NCI-H1436 treated with DMSO at 0.1 percent for 48 hours (cell line): ENCODE results near the gene MEIS2.
"Not testable (repeated sequence)": the region's sequence is repeated elsewhere in the genome, so short reads cannot be mapped to it uniquely, and the experiment has no call there.

Experiments
- DNase-seq: peaks from one replicate; lab custom pipeline; 2025; lab: John Stamatoyannopoulos, UW

Gene MEIS2

GRCh38 chr15:37009288-37009687, 91.1 kb downstream of the MEIS2 start:
- DNase-seq: no peak

GRCh38 chr15:37008205-37008604, 92.1 kb downstream of the MEIS2 start:
- DNase-seq: no peak

GRCh38 chr15:37007301-37007700, 93.0 kb downstream of the MEIS2 start:
- no peak for DNase-seq

- no peak for DNase-seq
These were observed 95.2 kb downstream of the MEIS2 start for GRCh38 chr15:37004981-37005735.

GRCh38 chr15:37004373-37004869, 95.9 kb downstream of the MEIS2 start:
- no peak for DNase-seq

- no peak for DNase-seq
These were observed 98.2 kb downstream of the MEIS2 start for GRCh38 chr15:37002041-37002672.

GRCh38 chr15:37001417-37001816, 98.9 kb downstream of the MEIS2 start:
- no peak for DNase-seq

GRCh38 chr15:36999778-37000177, 100.6 kb downstream of the MEIS2 start:
- DNase-seq: no peak

GRCh38 chr15:36996538-36997181, 103.7 kb downstream of the MEIS2 start:
- DNase-seq: no peak

- DNase-seq: no peak
These were observed 104.2 kb downstream of the MEIS2 start for GRCh38 chr15:36996121-36996520.

GRCh38 chr15:36994790-36995189, 105.6 kb downstream of the MEIS2 start:
- no peak for DNase-seq

GRCh38 chr15:36992454-36992853, 107.9 kb downstream of the MEIS2 start:
- DNase-seq: no peak

- DNase-seq: no peak
These were observed 111.4 kb downstream of the MEIS2 start for GRCh38 chr15:36988947-36989346.

GRCh38 chr15:36982430-36982829, 117.9 kb downstream of the MEIS2 start:
- DNase-seq: no peak

- not testable (repeated sequence) for DNase-seq
These were observed 120.1 kb downstream of the MEIS2 start for GRCh38 chr15:36980281-36980680.

- no peak for DNase-seq
These were observed 121.7 kb downstream of the MEIS2 start for GRCh38 chr15:36978625-36979024.

- DNase-seq: no peak
These were observed 122.2 kb downstream of the MEIS2 start for GRCh38 chr15:36978126-36978525.

- no peak for DNase-seq
These were observed 122.7 kb downstream of the MEIS2 start for GRCh38 chr15:36977659-36978058.

- no peak for DNase-seq
These were observed 127.6 kb downstream of the MEIS2 start for GRCh38 chr15:36972704-36973103.

GRCh38 chr15:36970522-36970921, 129.8 kb downstream of the MEIS2 start:
- no peak for DNase-seq

- no peak for DNase-seq
These were observed 132.4 kb downstream of the MEIS2 start for GRCh38 chr15:36967929-36968328.

GRCh38 chr15:36966708-36967107, 133.6 kb downstream of the MEIS2 start:
- no peak for DNase-seq
